D721Med (cell line): ENCODE data around the gene ARHGDIA.
"Not testable (repeated sequence)": the region's sequence is repeated elsewhere in the genome, so short reads cannot be mapped to it uniquely, and the experiment has no call there.

Source experiments
- DNase-seq: peaks from one replicate; pipeline ENCODE4 v3.0.0; 2011; ENCODE audit warnings: low spot score; ENCODE audit not compliant: insufficient read length
- FAIRE-seq: peaks from 2 replicates; lab custom pipeline; 2011; peaks lifted over from hg19 to GRCh38; lab: Jason Lieb, UNC
- CTCF ChIP-seq: IDR thresholded peaks from 2 replicates; pipeline ENCODE4 v1.5.1; 2012; ENCODE audit warnings: mild to moderate bottlenecking, control low read depth; ENCODE audit not compliant: insufficient read depth; ENCODE audit errors: missing control alignments

ARHGDIA gene

GRCh38 chr17:81843713-81844326, 27.3 kb downstream of the ARHGDIA start:
- DNase-seq: no peak
- no peak for TF ChIP-seq CTCF
- no peak for FAIRE-seq

GRCh38 chr17:81842725-81843504, 28.2 kb downstream of the ARHGDIA start:
- TF ChIP-seq CTCF: no peak
- DNase-seq: no peak
- FAIRE-seq: no peak

- TF ChIP-seq CTCF: no peak
- DNase-seq: no peak
- FAIRE-seq: no peak
Observed at GRCh38 chr17:81842378-81842724, 28.8 kb downstream of the ARHGDIA start.

- no peak for DNase-seq
- FAIRE-seq: no peak
- no peak for TF ChIP-seq CTCF
Observed at GRCh38 chr17:81841866-81842265, 29.3 kb downstream of the ARHGDIA start.

DNA sequence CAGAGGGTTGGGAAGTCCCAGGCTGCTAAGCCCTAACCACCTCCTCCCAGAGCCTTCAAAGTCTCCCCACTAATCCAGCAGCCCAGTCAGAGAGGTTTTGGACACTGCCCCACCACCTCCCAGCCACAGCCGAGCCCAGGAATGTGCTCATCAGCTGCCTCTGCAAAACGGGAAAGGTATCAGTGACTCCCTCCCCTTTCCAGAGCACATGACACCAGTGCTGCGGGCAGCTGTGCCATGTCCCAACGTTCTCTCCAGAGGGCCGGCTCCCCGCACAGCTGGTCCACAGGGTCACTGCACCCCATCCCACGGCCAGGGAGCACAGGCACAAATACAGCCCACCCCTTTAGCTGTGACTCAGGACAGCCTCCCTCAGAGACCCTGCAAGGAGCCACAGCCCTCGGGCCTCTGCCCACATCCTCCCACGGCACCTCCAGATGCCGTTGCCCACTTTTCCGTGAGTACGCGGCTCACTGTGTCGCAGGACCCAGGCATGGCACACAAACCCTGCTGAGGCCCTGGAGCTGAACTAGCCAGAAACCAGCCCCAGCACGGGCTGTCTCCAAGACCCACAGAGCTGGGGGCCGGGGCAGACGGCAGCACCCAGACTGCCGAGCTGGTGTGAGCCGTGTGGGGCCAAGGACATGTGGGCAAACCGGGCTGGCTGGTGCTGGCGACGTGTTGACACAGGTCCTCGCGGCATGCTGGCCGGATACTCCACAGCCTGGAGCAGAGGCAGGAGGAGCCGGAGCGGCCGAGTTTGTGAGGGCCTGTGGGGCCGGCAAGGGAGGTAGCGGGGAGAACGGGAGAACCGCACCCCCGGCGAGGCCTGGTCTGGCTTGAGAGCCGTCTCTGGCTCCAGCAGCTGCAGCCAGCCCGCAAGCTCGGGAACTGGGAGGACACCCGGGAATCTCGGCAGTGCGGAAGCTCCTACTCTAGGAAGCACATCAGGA, 30.0 kb downstream of the ARHGDIA start:
- DNase-seq (no peak), FAIRE-seq (no peak)
- TF ChIP-seq CTCF: no peak

DNA sequence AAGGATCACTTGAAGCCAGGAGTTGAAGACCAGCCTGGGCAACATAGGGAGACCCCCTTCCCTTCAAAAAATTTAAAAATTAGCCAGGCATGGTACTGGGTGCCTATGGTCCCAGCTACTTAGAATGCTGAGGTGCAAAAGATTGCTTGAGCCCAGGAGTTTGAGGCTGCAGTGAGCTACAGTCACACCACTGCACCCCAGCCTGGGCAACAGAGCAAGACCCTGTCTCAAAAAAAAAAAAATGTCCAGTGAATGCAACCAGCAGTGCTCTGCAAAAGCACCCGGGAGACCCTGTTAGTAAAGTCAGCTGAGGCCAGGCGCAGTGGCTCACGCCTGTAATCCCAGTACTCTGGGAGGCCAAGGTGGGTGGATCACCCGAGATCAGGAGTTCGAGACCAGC, 31.1 kb downstream of the ARHGDIA start:
- not testable (repeated sequence) for FAIRE-seq, DNase-seq

DNA sequence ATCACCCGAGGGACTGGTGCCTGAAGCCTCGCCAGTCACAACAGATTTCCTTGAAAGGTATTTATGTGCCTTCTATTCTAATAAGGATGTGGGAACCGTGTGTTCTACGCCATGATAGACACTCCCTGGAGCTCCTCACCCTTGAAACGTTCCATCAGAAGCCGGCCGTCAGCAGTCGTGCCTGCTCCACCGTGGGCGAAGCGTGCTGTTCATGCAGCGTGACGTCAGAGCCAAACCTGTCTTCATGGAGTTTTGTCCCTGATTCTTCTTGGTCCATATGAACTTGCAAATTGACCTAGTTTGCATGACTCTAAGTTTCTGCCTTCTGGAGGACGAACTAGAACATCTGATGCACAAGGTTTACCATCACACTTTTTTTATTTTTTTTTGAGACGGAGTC, 31.8 kb downstream of the ARHGDIA start:
- DNase-seq (no peak), FAIRE-seq (no peak)
- no peak for TF ChIP-seq CTCF
